K562 (cell line): ENCODE measurements around the gene FADS6. TPM values are rescaled to one million over a fixed set of nuclear protein-coding genes. Genes with fewer than 3 reads are reported as not detected.

ENCODE experiments used
- BCL6 ChIP-seq: fragments of 250-450 bp; sonication (Bioruptor Pico); IDR thresholded peaks from 2 replicates; pipeline ENCODE4 v1.4.0; 2020
- BRD4 ChIP-seq: fragments of 200-600 bp; sonication (generic); IDR thresholded peaks from 2 replicates; pipeline ENCODE4 v1.6.1; 2017; ENCODE audit warnings: inconsistent platforms
- DACH1 ChIP-seq: fragments of 450-650 bp; IDR thresholded peaks from 2 replicates; pipeline ENCODE4 v1.6.1; 2018; ENCODE audit not compliant: partially characterized antibody
- EHMT2 ChIP-seq: fragments of 450-650 bp; IDR thresholded peaks from 2 replicates; pipeline ENCODE4 v1.6.1; 2018; ENCODE audit warnings: antibody characterized with exemption
- FOXJ2 ChIP-seq: fragments of 200-800 bp; sonication (Bioruptor generic); IDR thresholded peaks from 2 replicates; pipeline ENCODE4 v1.6.1; 2016; ENCODE audit warnings: missing genetic modification characterization, missing compliant biosample characterization
- GABPA ChIP-seq: fragments of 200-800 bp; sonication (Bioruptor generic); conservative IDR thresholded peaks from 2 replicates; pipeline ENCODE4 v1.6.1; 2016; ENCODE audit warnings: low read depth, missing genetic modification characterization, missing compliant biosample characterization
- HDAC1 ChIP-seq, 2 experiments: fragments of 450-650 bp; IDR thresholded peaks; 2 replicates each; pipeline ENCODE4 v1.6.1; 2016 to 2017; ENCODE audit warnings: inconsistent platforms in 1 of 2, mild to moderate bottlenecking in 1 of 2, moderate library complexity in 1 of 2
- HMG20B ChIP-seq: fragments of 250-450 bp; sonication (Bioruptor Pico); IDR thresholded peaks from 2 replicates; pipeline ENCODE4 v1.5.0; 2021; ENCODE audit warnings: mild to moderate bottlenecking
- HMGN3 ChIP-seq: IDR thresholded peaks from 2 replicates; pipeline ENCODE4 v1.6.1; 2011; ENCODE audit warnings: borderline replicate concordance, low read depth, mild to moderate bottlenecking, mixed read lengths, low read length; ENCODE audit not compliant: insufficient read length; ENCODE audit errors: extremely low read depth
- KAT8 ChIP-seq: fragments of 450-650 bp; IDR thresholded peaks from 2 replicates; pipeline ENCODE4 v1.6.1; 2016; ENCODE audit warnings: low read depth, mild to moderate bottlenecking
- MYBL2 ChIP-seq, 2 experiments: fragments of 450-650 bp in 1 of 2; sonication (generic) in 1 of 2; formaldehyde crosslinking in 1 of 2; IDR thresholded peaks; 2 replicates each; pipeline versions ENCODE4 v1.6.1 to v1.8.1; 2017 to 2022; ENCODE audit warnings: borderline replicate concordance in 1 of 2, inconsistent platforms in 1 of 2, low read depth in 1 of 2, mild to moderate bottlenecking in 1 of 2, missing genetic modification reagents in 1 of 2, moderate library complexity in 1 of 2
- NELFE ChIP-seq: IDR thresholded peaks from 2 replicates; pipeline ENCODE4 v1.6.1; 2011; ENCODE audit warnings: mild to moderate bottlenecking; ENCODE audit not compliant: insufficient read depth, insufficient read length
- PTRF ChIP-seq: fragments of 450-650 bp; IDR thresholded peaks from 2 replicates; pipeline ENCODE4 v1.6.1; 2016; ENCODE audit warnings: mild to moderate bottlenecking, missing genetic modification characterization, missing compliant biosample characterization
- PURB ChIP-seq: sonication (generic); formaldehyde crosslinking; IDR thresholded peaks from 2 replicates; pipeline ENCODE4 v1.9.0; 2021; ENCODE audit warnings: low read depth, mild to moderate bottlenecking, missing genetic modification reagents
- ZKSCAN1 ChIP-seq: fragments of 150-350 bp; IDR thresholded peaks from 2 replicates; pipeline ENCODE4 v1.6.1; 2016; ENCODE audit warnings: low read depth, low read length
- ZNF175 ChIP-seq: fragments of 200-800 bp; sonication (Bioruptor generic); IDR thresholded peaks from 2 replicates; pipeline ENCODE4 v1.6.1; 2016; ENCODE audit warnings: low read depth, mild to moderate bottlenecking, missing genetic modification characterization, missing compliant biosample characterization
- ZNF282 ChIP-seq: sonication (generic); formaldehyde crosslinking; IDR thresholded peaks from 2 replicates; pipeline ENCODE4 v1.8.1; 2023; ENCODE audit warnings: missing genetic modification reagents
- ZNF431 ChIP-seq: sonication (generic); formaldehyde crosslinking; IDR thresholded peaks from 2 replicates; pipeline ENCODE4 v1.8.0; 2022; ENCODE audit warnings: mild to moderate bottlenecking, missing genetic modification reagents
- ZNF583 ChIP-seq: fragments of 250-450 bp; sonication (Bioruptor Pico); IDR thresholded peaks from 2 replicates; pipeline ENCODE4 v1.4.0; 2020
- ZNF584 ChIP-seq: fragments of 200-800 bp; sonication (Bioruptor generic); IDR thresholded peaks from 2 replicates; pipeline ENCODE4 v1.6.1; 2016; ENCODE audit warnings: low read depth, mild to moderate bottlenecking, missing genetic modification characterization, missing compliant biosample characterization
- polyA plus RNA-seq, 8 experiments: library from polyadenylated mRNA; depleted of rRNA in 4 of 8; stranded (reverse) in 5 of 8; unstranded in 3 of 8; fragments of >200 nt; fragmentation: Nextera tagmentation in 2 of 8; fragmentation: Illumina TruSeq in 1 of 8; extraction: Ambion mirVana in 2 of 8; extraction: Trizol in 1 of 8; gene quantifications; 2 replicates each; pipeline versions ENCODE4 v1.2.1 to v1.2.3, GENCODE V29; 2011 to 2014; ENCODE audit warnings: inconsistent platforms in 1 of 8, missing spikeins in 1 of 8
- total RNA-seq, 7 experiments: library from RNA; depleted of rRNA in 6 of 7; stranded (reverse); fragments of >200 nt in 6 of 7; fragmentation: Illumina TruSeq in 2 of 7; extraction: Trizol in 2 of 7; gene quantifications; 2 replicates each; pipeline versions ENCODE4 v1.2.1 to v1.2.3, GENCODE V29; 2011 to 2021; ENCODE audit warnings: low replicate concordance in 1 of 7
- TF ChIP-seq, protein P1 (sequence below): fragments of 450-650 bp; formaldehyde crosslinking; conservative IDR thresholded peaks from 2 replicates; pipeline ENCODE4 v1.4.0; 2022; ENCODE audit warnings: mild to moderate bottlenecking, missing genetic modification characterization
- TF ChIP-seq, protein P2 (sequence below): fragments of 450-650 bp; conservative IDR thresholded peaks from 2 replicates; pipeline ENCODE4 v1.6.1; 2016; ENCODE audit warnings: missing genetic modification characterization, low read depth, mild to moderate bottlenecking, control low read depth, missing compliant biosample characterization
- TF ChIP-seq, protein P3 (sequence below): fragments of 450-650 bp; IDR thresholded peaks from 2 replicates; pipeline ENCODE4 v1.6.1; 2017; ENCODE audit warnings: mild to moderate bottlenecking, moderate library complexity
- TF ChIP-seq, protein P4 (sequence below): sonication (generic); formaldehyde crosslinking; IDR thresholded peaks from 2 replicates; pipeline ENCODE4 v1.8.1; 2023; ENCODE audit warnings: mild to moderate bottlenecking, missing genetic modification reagents

The FADS6 gene
- total and polyA plus RNA-seq, 9 of the 15 experiments (the other 6 are each of a cell fraction or from before 2014, with no cell fraction given), result 0.18 to 0.22 TPM; not detected in 7

DNA sequence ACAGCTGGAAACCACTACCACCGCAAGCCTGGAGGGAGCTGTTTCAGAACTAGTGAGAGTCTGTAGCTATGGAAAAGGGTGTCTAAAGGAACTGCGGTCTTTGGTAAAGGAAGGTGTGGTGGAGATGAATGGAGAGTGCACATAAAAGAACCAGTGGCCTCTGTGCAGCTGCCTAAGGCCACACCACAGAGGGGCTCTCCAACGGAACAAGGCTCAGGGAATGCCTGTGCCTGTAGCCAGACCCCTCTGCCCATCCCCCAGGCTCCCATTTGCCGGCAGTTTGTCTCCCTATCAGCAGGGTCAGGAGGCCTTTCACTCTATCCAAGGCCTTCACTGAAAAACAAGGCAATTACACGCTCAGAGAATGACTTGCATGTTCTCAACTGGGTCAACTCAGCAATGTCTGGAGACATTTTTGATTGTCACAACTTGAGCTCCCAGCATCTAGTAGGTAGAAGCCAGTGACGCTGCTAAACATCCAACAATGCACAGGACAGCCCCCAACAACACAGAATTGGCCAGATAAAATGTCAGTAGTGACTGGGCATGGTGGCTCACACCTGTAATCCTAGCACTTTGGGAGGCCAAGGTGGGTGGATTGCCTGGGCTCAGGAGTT, 17.3 kb downstream of the FADS6 start (continued):
- TF ChIP-seq BCL6 (CRISPR knock-in tag) (no peak), HMG20B (CRISPR knock-in tag) (no peak), DACH1 (no peak), PURB (CRISPR knock-in tag) (no peak), ZNF431 (CRISPR knock-in tag) (no peak), ZKSCAN1 (no peak), NELFE (no peak), EHMT2 (peak; percentile 75), GABPA (tag) (0 out of 2 replicates have a peak, but pooled peaks have one; percentile 21), HDAC1 (IDR thresholded peaks at IDR 0.05) (0 out of 4 replicates have a peak, but pooled peaks of 1 of the 2 experiments have one; percentile 64), PTRF (tag) (no peak), MYBL2 (IDR thresholded peaks at IDR 0.05; ENCODE audit: low read depth) (no peak), MYBL2 (CRISPR knock-in tag; IDR thresholded peaks at IDR 0.05; ENCODE audit: borderline replicate concordance) (no peak), KAT8 (no peak), BRD4 (no peak; the same call in 1 of the 2 replicates), FOXJ2 (tag) (no peak), ZNF175 (CRISPR knock-in tag) (peak; percentile 90), ZNF584 (CRISPR knock-in tag) (peak; percentile 89), HMGN3 (no peak), ZNF583 (CRISPR knock-in tag) (0 out of 2 replicates have a peak, but pooled peaks have one; percentile 50), ZNF282 (CRISPR knock-in tag) (no peak)
- TF ChIP-seq, protein P1, sequence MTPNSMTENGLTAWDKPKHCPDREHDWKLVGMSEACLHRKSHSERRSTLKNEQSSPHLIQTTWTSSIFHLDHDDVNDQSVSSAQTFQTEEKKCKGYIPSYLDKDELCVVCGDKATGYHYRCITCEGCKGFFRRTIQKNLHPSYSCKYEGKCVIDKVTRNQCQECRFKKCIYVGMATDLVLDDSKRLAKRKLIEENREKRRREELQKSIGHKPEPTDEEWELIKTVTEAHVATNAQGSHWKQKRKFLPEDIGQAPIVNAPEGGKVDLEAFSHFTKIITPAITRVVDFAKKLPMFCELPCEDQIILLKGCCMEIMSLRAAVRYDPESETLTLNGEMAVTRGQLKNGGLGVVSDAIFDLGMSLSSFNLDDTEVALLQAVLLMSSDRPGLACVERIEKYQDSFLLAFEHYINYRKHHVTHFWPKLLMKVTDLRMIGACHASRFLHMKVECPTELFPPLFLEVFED (CRISPR knock-in tag), result no peak
- TF ChIP-seq, protein P2, sequence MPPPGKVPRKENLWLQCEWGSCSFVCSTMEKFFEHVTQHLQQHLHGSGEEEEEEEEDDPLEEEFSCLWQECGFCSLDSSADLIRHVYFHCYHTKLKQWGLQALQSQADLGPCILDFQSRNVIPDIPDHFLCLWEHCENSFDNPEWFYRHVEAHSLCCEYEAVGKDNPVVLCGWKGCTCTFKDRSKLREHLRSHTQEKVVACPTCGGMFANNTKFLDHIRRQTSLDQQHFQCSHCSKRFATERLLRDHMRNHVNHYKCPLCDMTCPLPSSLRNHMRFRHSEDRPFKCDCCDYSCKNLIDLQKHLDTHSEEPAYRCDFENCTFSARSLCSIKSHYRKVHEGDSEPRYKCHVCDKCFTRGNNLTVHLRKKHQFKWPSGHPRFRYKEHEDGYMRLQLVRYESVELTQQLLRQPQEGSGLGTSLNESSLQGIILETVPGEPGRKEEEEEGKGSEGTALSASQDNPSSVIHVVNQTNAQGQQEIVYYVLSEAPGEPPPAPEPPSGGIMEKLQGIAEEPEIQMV (tag), result peak; percentile 84
- TF ChIP-seq, protein P3, sequence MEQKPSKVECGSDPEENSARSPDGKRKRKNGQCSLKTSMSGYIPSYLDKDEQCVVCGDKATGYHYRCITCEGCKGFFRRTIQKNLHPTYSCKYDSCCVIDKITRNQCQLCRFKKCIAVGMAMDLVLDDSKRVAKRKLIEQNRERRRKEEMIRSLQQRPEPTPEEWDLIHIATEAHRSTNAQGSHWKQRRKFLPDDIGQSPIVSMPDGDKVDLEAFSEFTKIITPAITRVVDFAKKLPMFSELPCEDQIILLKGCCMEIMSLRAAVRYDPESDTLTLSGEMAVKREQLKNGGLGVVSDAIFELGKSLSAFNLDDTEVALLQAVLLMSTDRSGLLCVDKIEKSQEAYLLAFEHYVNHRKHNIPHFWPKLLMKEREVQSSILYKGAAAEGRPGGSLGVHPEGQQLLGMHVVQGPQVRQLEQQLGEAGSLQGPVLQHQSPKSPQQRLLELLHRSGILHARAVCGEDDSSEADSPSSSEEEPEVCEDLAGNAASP, result no peak
- TF ChIP-seq, protein P4, sequence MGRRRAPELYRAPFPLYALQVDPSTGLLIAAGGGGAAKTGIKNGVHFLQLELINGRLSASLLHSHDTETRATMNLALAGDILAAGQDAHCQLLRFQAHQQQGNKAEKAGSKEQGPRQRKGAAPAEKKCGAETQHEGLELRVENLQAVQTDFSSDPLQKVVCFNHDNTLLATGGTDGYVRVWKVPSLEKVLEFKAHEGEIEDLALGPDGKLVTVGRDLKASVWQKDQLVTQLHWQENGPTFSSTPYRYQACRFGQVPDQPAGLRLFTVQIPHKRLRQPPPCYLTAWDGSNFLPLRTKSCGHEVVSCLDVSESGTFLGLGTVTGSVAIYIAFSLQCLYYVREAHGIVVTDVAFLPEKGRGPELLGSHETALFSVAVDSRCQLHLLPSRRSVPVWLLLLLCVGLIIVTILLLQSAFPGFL (CRISPR knock-in tag), result no peak
